HL-60/S4 treated with phorbol 12-myristate 13-acetate at 8.2 ng/mL for 4 days and 3 days (cell line): ENCODE measurements around the gene CRYBG3.
"Not testable (repeated sequence)": the region's sequence is repeated elsewhere in the genome, so short reads cannot be mapped to it uniquely, and the experiment has no call there.

Source experiments
- in situ Hi-C: fragments of 300-500 bp; cut with MboI; formaldehyde crosslinking; loops from 2 replicates; pipeline ENCODE4 v1.15.0; 2022; ENCODE audit warnings: low sequenced_read_pairs

CRYBG3 gene

GRCh38 chr3:97895216-97895615, 73.4 kb downstream of the CRYBG3 start:
- in situ Hi-C loops, result no loop called here

- in situ Hi-C loops, result no loop called here
These were observed 74.3 kb downstream of the CRYBG3 start for GRCh38 chr3:97896129-97896528.

- in situ Hi-C loops, result no loop called here
These were observed 74.7 kb downstream of the CRYBG3 start for GRCh38 chr3:97896547-97896946.

- in situ Hi-C loops, result no loop called here
These were observed 77.5 kb downstream of the CRYBG3 start for GRCh38 chr3:97899331-97899730.

GRCh38 chr3:97901313-97902248, 79.8 kb downstream of the CRYBG3 start:
- in situ Hi-C loops, result no loop called here

- in situ Hi-C loops, result not testable (repeated sequence)
These were observed 88.0 kb downstream of the CRYBG3 start for GRCh38 chr3:97909830-97910229.

- in situ Hi-C loops, result not testable (repeated sequence)
These were observed 88.5 kb downstream of the CRYBG3 start for GRCh38 chr3:97910236-97910831.

GRCh38 chr3:97910931-97911351, 89.1 kb downstream of the CRYBG3 start:
- in situ Hi-C loops, result no loop called here

GRCh38 chr3:97911459-97911858, 89.6 kb downstream of the CRYBG3 start:
- in situ Hi-C loops, result no loop called here

GRCh38 chr3:97914388-97914787, 92.6 kb downstream of the CRYBG3 start:
- in situ Hi-C loops, result no loop called here

GRCh38 chr3:97916576-97916975, 94.8 kb downstream of the CRYBG3 start:
- in situ Hi-C loops, result no loop called here

GRCh38 chr3:97917813-97918536, 96.2 kb downstream of the CRYBG3 start:
- in situ Hi-C loops, result no loop called here

GRCh38 chr3:97927704-97928103, 105.9 kb downstream of the CRYBG3 start:
- in situ Hi-C loops, result no loop called here

- in situ Hi-C loops, result no loop called here
These were observed 107.2 kb downstream of the CRYBG3 start for GRCh38 chr3:97928986-97929385.

GRCh38 chr3:97930018-97930417, 108.2 kb downstream of the CRYBG3 start:
- in situ Hi-C loops, result no loop called here

GRCh38 chr3:97931218-97931617, 109.4 kb downstream of the CRYBG3 start:
- in situ Hi-C loops, result no loop called here

GRCh38 chr3:97932387-97932801, 110.6 kb downstream of the CRYBG3 start:
- in situ Hi-C loops, result no loop called here

GRCh38 chr3:97934980-97935695, 113.3 kb downstream of the CRYBG3 start:
- in situ Hi-C loops, result no loop called here

GRCh38 chr3:97935842-97936241, 114.0 kb downstream of the CRYBG3 start:
- in situ Hi-C loops, result no loop called here

- in situ Hi-C loops, result no loop called here
These were observed 115.4 kb downstream of the CRYBG3 start for GRCh38 chr3:97937205-97937604.

GRCh38 chr3:97938444-97938843, 116.6 kb downstream of the CRYBG3 start:
- in situ Hi-C loops, result no loop called here
